OCI-LY3 (cell line): Measurements from ENCODE around the gene COPS4.

ENCODE experiments used
- EZH2phosphoT487 ChIP-seq: fragments of 200-600 bp; shearing (Covaris generic); IDR thresholded peaks from 2 replicates; pipeline ENCODE4 v1.6.1; 2018; ENCODE audit warnings: antibody characterized with exemption, mixed run types, low read depth
- TF ChIP-seq, protein P1 (sequence below): fragments of 200-600, 300-600 bp; sonication (generic); IDR thresholded peaks from 2 replicates; pipeline ENCODE4 v1.5.1; 2014; ENCODE audit warnings: antibody characterized with exemption, low read length, low read depth

DNA sequence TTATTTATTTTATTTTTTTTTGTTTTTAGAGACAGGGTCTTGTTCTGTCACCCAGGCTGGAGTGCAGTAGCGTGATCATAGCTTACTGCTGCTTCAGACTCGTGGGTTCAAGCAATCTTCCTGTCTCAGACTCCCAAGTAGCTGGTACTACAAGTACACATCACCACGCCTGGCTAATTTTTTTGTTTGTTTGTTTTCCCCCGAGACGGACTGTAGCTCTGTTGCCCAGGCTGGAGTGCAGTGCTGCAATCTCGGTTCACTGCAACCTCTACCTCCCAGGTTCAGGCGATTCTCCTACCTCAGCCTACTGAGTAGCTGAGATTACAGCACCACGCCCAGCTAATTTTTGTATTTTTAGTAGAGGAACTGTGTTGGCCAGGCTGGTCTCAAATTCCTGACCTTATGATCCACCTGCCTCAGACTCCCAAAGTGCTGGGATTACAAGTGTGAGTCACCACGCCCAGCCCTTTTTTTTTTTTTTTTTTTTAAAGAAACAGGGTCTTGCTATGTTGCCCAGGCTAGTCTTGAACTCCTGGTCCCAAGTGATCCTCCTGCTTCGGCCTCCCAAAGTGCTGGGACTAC is 32.2 kb downstream of the COPS4 start:
- TF ChIP-seq, protein P1, sequence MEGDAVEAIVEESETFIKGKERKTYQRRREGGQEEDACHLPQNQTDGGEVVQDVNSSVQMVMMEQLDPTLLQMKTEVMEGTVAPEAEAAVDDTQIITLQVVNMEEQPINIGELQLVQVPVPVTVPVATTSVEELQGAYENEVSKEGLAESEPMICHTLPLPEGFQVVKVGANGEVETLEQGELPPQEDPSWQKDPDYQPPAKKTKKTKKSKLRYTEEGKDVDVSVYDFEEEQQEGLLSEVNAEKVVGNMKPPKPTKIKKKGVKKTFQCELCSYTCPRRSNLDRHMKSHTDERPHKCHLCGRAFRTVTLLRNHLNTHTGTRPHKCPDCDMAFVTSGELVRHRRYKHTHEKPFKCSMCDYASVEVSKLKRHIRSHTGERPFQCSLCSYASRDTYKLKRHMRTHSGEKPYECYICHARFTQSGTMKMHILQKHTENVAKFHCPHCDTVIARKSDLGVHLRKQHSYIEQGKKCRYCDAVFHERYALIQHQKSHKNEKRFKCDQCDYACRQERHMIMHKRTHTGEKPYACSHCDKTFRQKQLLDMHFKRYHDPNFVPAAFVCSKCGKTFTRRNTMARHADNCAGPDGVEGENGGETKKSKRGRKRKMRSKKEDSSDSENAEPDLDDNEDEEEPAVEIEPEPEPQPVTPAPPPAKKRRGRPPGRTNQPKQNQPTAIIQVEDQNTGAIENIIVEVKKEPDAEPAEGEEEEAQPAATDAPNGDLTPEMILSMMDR = no peak
- no peak for TF ChIP-seq EZH2phosphoT487
